MM.1S (cell line): ENCODE measurements around the gene UGCG.

ENCODE experiments used
- DNase-seq: peaks from one replicate; pipeline ENCODE4 v3.0.0-alpha.2; 2015
- H2AFZ ChIP-seq: fragments of 300-600 bp; sonication (generic); 2 replicates; pipeline ENCODE4 v1.6.0; 2016; ENCODE audit warnings: antibody characterized with exemption, low read length
- H3F3A ChIP-seq: fragments of 300-600 bp; sonication (generic); 2 replicates; pipeline ENCODE4 v1.6.1; 2016; ENCODE audit warnings: mild to moderate bottlenecking, antibody characterized with exemption, low read length, moderate library complexity, mixed read lengths; ENCODE audit not compliant: insufficient read depth
- H3K27ac ChIP-seq: fragments of 300-600 bp; sonication (generic); 2 replicates; pipeline ENCODE4 v1.5.1; 2016; ENCODE audit warnings: mild to moderate bottlenecking, low read length
- H3K27me3 ChIP-seq: fragments of 300-600 bp; sonication (generic); replicated peaks from 2 replicates; pipeline ENCODE4 v1.6.0; 2016; ENCODE audit warnings: low read length; ENCODE audit not compliant: insufficient read depth
- H3K36me3 ChIP-seq: fragments of 300-600 bp; sonication (generic); replicated peaks from 2 replicates; pipeline ENCODE4 v1.6.1; 2016; ENCODE audit warnings: mild to moderate bottlenecking, low read length, mixed read lengths; ENCODE audit not compliant: insufficient read depth
- H3K4me1 ChIP-seq: fragments of 300-600 bp; sonication (generic); 2 replicates; pipeline ENCODE4 v1.6.1; 2016; ENCODE audit warnings: low read length, mixed read lengths
- H3K4me2 ChIP-seq: fragments of 300-600 bp; sonication (generic); 2 replicates; pipeline ENCODE4 v1.6.0; 2016; ENCODE audit warnings: low read depth, low read length
- H3K4me3 ChIP-seq: fragments of 300-600 bp; sonication (generic); 2 replicates; pipeline ENCODE4 v1.5.1; 2016; ENCODE audit warnings: low read length, mixed read lengths
- H3K79me2 ChIP-seq: fragments of 300-600 bp; sonication (generic); 2 replicates; pipeline ENCODE4 v1.6.1; 2016; ENCODE audit warnings: mixed run types, low read length, mixed read lengths
- H3K9ac ChIP-seq: fragments of 300-600 bp; sonication (generic); 2 replicates; pipeline ENCODE4 v1.6.1; 2016; ENCODE audit warnings: low read length, mixed read lengths
- H3K9me2 ChIP-seq: fragments of 300-600 bp; sonication (generic); replicated peaks from 2 replicates; pipeline ENCODE4 v1.6.1; 2016; ENCODE audit warnings: mild to moderate bottlenecking, low read length, mixed read lengths; ENCODE audit not compliant: insufficient read depth
- H3K9me3 ChIP-seq: fragments of 300-600 bp; sonication (generic); replicated peaks from 2 replicates; pipeline ENCODE4 v1.6.1; 2016; ENCODE audit warnings: mild to moderate bottlenecking, low read length, mixed read lengths; ENCODE audit not compliant: insufficient read depth
- H4K20me1 ChIP-seq: fragments of 300-600 bp; sonication (generic); 2 replicates; pipeline ENCODE4 v1.6.1; 2016; ENCODE audit warnings: mild to moderate bottlenecking, low read length, moderate library complexity, mixed read lengths; ENCODE audit not compliant: insufficient read depth
- CTCF ChIP-seq: fragments of 300-600 bp; sonication (generic); IDR thresholded peaks from 2 replicates; pipeline ENCODE4 v1.5.1; 2016; ENCODE audit warnings: antibody characterized with exemption, low read length, mixed read lengths
- EZH2 ChIP-seq: fragments of 300-600 bp; sonication (generic); optimal IDR thresholded peaks from 2 replicates; pipeline ENCODE3; 2017; ENCODE audit warnings: low read depth, mild to moderate bottlenecking, antibody characterized with exemption, low read length, mixed read lengths
- EZH2phosphoT487 ChIP-seq: fragments of 300-600 bp; sonication (generic); IDR thresholded peaks from 2 replicates; pipeline ENCODE4 v1.6.1; 2018; ENCODE audit warnings: antibody characterized with exemption, low read length

Gene UGCG

GRCh38 chr9:111910428-111910827 is 13.8 kb downstream of the UGCG start:
- no peak for DNase-seq
- H3K4me3 ChIP-seq, result no peak overlapping the region
- H3K36me3 ChIP-seq, result no peaks in the 10 kb centered on the region
- 0 out of 2 replicates have a peak, but pooled peaks cover 4% of the 10 kb centered on the region for H4K20me1 ChIP-seq
- H3K79me2 ChIP-seq, result peaks cover 97% of the 10 kb centered on the region
- no peaks in the 10 kb centered on the region for H3K27me3 ChIP-seq
- no peak overlapping the region for H2AFZ ChIP-seq
- H3K9me3 ChIP-seq, result no peaks in the 10 kb centered on the region
- peaks cover 10% of the 10 kb centered on the region for H3K4me1 ChIP-seq
- TF ChIP-seq CTCF, result no peak
- no peak for TF ChIP-seq EZH2phosphoT487
- no peak for TF ChIP-seq EZH2
- no peak overlapping the region for H3K9ac ChIP-seq
- H3F3A ChIP-seq, result no peaks in the 10 kb centered on the region
- H3K4me2 ChIP-seq, result no peak overlapping the region
- H3K9me2 ChIP-seq, result no peaks in the 10 kb centered on the region
- H3K27ac ChIP-seq, result no peak overlapping the region

GRCh38 chr9:111913159-111913558 is 16.5 kb downstream of the UGCG start:
- H3K9me3 ChIP-seq, result no peaks in the 10 kb centered on the region
- no peak overlapping the region for H3K4me3 ChIP-seq
- no peaks in the 10 kb centered on the region for H3F3A ChIP-seq
- no peak for DNase-seq
- H2AFZ ChIP-seq, result no peak overlapping the region
- peaks cover 10% of the 10 kb centered on the region for H3K4me1 ChIP-seq
- no peaks in the 10 kb centered on the region for H3K27me3 ChIP-seq
- H3K36me3 ChIP-seq, result no peaks in the 10 kb centered on the region
- no peak overlapping the region for H3K4me2 ChIP-seq
- 0 out of 2 replicates have a peak, but pooled peaks cover 4% of the 10 kb centered on the region for H4K20me1 ChIP-seq
- no peak overlapping the region for H3K27ac ChIP-seq
- H3K9ac ChIP-seq, result no peak overlapping the region
- peaks cover 93% of the 10 kb centered on the region for H3K79me2 ChIP-seq
- no peaks in the 10 kb centered on the region for H3K9me2 ChIP-seq
- TF ChIP-seq EZH2 (no peak), EZH2phosphoT487 (no peak), CTCF (no peak)

GRCh38 chr9:111914749-111915424 is 18.3 kb downstream of the UGCG start:
- Histone ChIP-seq H3K4me1 (peaks cover 7% of the 10 kb centered on the region), H2AFZ (no peak overlapping the region), H3K4me3 (no peak overlapping the region), H3K79me2 (peaks cover 86% of the 10 kb centered on the region), H3F3A (no peaks in the 10 kb centered on the region), H4K20me1 (0 out of 2 replicates have a peak, but pooled peaks cover 4% of the 10 kb centered on the region), H3K27ac (no peak overlapping the region), H3K4me2 (no peak overlapping the region), H3K9me2 (no peaks in the 10 kb centered on the region), H3K9me3 (no peaks in the 10 kb centered on the region), H3K36me3 (no peaks in the 10 kb centered on the region), H3K27me3 (no peaks in the 10 kb centered on the region), H3K9ac (no peak overlapping the region)
- TF ChIP-seq EZH2 (no peak), EZH2phosphoT487 (no peak), CTCF (no peak)
- no peak for DNase-seq
